Activated T-cell treated with anti-CD3 and anti-CD28 coated beads for 4 hours (primary cell): Measurements from ENCODE around the gene SEC24D.

ENCODE experiments used
- DNase-seq: peaks from one replicate; pipeline ENCODE4 v3.0.0-alpha.2; 2020

SEC24D gene

DNA sequence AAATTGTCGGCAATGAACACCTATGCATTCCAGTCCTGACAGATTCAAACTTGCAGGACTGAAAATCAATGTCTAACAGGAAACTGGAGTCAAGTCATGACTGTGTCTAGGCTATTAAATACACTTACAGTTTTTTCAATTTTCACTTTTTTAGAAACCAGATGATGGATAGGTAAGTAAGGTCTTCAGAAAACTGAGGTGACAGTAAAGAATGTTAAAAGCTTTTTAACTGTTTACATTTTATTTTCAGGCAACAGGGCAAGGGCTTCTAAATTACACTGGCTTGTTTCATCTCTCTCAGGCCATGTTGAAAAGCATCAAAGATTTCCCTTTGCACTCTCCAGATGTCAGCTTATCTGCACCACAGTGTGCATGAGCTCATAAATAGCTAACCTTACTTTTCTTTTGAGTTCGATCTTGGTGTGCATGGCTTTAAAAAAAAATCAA lies 65.2 kb downstream of the SEC24D start:
- no peak for DNase-seq

DNA sequence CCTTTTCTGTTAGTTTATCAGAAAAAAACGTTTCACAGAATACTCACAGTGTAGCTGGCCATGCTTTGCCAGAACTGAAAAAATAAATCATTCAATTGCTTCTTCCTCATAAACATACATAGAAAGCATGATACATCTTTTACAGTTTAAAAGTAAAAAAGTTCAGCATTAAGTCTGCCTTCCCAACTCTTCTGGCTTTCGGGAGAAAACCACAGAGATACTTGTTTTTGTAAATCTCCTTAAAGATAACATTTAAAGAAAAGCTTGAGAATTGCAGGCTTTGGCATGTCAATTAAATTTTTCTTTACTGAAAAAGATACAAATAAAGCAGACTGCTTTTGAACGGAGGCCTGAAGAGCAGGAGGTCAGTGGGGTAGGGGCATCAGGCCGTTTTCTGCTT lies 66.8 kb downstream of the SEC24D start:
- DNase-seq: no peak

DNA sequence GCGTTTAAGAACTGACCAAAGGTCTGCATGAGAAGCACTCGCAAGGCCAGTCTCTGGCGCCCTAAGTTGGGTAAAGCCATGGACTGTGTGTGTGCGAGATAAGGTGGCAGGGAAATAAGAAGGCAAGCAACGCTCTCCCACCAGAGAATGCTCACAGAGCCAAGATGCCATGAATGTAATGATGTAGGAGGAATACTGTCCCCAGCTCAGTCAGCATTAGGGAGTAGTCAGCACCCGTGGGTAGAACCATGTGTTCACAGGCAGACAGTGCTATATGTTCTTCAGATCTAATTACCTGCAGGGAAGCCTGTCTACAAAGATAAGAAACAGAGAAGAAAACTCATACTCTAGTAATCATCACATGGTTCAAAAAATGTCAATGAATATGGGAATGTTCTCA lies 68.8 kb downstream of the SEC24D start:
- no peak for DNase-seq

DNA sequence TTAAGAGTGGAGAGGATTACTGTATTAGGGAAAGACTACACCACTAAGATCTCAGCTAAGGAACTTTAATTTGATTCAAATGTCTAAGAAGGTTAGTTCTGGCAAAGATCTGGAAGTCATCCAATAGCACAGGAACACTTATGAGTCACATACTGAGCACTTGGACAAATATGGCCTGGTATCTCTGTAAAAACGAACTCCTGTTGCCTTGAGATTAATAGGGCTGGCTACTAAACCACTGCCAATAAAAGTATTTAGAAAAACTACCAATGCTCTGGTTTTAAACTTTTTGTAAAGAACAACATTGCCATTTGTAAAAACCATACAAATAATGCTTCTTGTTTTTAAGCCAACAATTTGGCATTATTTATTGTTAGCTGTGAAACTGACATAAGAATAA lies 70.5 kb downstream of the SEC24D start:
- DNase-seq: no peak

DNA sequence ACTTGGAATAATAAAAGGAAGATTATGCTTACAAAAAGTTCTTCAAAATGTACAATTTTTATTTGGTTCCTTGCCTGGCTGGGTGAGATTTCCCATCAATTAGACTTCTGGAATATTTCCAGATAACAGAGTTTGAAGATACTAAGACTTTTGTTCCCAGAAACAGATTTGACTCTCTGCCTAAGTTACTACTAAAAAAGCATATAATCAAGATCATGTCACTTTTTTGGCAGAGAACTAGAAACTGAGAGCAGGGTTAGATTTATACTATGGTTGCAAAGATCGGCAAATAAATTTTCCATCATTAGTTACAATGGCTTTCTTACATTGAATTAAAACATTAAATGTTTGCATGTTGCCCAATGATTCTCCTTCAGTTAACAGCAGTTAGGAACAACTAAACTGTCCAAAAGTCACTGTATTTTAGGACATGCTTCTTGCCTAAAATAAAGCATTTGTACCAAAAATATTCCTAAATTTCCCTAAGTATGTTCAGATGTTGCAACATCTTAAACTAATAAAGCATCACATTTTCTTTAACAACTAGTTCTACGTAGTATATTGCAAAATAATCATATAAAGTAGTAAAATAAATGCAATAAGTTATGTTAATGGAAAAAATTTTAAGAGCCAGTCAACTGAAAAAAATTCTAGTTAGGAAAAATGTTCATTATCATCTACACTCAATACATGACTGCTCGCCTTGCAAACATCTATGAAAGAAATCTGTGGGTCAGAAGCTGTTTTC lies 73.0 kb downstream of the SEC24D start:
- DNase-seq: no peak

DNA sequence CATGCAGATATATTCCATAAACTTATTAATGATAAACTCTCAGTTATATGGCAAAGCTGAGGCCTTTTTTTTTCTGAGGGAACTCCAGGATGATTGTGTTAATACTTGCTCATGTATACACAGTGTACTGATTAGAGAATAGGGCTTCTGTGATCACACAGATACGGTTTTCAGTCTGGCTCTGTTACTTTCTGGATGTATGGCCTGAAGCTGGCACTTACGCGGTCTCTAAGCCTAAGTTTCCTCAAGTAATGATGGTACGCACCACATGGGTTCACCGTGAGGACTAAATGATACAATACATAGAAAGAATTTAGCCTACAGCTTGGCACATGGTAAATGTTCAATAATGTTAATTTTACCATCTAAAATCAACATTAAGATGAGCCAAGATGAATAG lies 73.8 kb downstream of the SEC24D start:
- DNase-seq: no peak

GRCh38 chr4:118761397-118762016 lies 74.4 kb downstream of the SEC24D start:
- DNase-seq: no peak

- no peak for DNase-seq
Observed at GRCh38 chr4:118760493-118760892, 75.4 kb downstream of the SEC24D start.

GRCh38 chr4:118760092-118760491 lies 75.8 kb downstream of the SEC24D start:
- no peak for DNase-seq

GRCh38 chr4:118759481-118759880 lies 76.4 kb downstream of the SEC24D start:
- no peak for DNase-seq

DNA sequence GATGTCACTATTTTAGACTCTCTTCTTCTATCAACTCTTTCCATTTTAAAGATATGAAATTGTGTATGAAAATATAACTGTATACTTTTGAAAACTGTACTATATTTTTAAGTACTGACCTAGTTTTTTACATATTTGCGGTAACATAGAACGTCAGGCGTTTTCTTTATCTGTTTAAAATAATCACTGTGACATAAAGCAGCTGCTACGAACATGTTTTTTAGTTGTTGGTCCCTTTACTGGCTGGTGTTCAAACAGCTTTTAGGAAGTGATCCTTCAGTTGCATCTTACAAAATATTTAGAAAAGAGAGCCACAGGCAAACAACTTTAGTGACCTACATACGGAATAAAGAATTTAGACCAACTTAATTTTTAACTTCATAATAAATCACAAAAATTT lies 77.6 kb downstream of the SEC24D start:
- DNase-seq: no peak

GRCh38 chr4:118757761-118758251 lies 78.1 kb downstream of the SEC24D start:
- no peak for DNase-seq

GRCh38 chr4:118756958-118757357 lies 79.0 kb downstream of the SEC24D start:
- DNase-seq: no peak

DNA sequence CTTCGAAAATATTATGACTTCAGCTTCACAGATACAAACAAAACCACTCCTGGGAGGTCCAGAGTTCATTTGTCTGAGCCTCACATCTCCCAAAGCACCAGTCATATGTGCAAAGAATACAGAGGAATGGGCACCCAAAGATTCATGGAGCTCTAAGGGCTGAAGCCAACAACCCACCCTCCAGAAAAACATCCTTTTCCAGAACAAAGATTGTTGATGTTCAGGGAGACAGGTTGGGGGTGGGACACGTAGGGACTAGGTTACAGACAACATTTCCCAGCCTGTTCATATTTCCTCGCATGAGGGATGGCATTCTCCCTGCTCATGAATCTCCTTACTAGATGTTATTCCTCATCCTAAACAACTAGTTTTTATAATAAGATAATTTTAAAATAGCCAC lies 79.5 kb downstream of the SEC24D start:
- no peak for DNase-seq

- no peak for DNase-seq
Observed at GRCh38 chr4:118755438-118756226, 80.3 kb downstream of the SEC24D start.

DNA sequence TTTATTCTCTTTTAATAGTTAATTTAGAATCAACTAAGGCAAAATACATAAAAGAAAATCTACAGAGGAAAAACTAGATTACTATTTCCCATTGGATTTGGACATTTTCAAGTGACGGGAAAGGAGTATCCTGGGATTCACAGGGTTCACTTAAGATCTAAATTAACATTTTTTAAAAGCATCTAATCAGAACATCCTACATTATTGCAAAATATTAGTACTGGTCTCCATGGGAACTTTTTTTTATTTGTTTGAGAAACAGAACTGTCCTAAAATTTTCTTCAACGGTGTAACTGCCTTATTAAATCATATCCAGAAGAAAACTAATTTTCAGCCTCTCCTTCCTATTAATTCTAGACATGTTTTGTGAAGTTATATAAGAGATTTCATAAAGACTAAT lies 81.0 kb downstream of the SEC24D start:
- DNase-seq: no peak

GRCh38 chr4:118753685-118754084 lies 82.2 kb downstream of the SEC24D start:
- DNase-seq: no peak

- no peak for DNase-seq
Observed at GRCh38 chr4:118753096-118753495, 82.8 kb downstream of the SEC24D start.

GRCh38 chr4:118752551-118752950 lies 83.4 kb downstream of the SEC24D start:
- DNase-seq: no peak

GRCh38 chr4:118751629-118752323 lies 84.2 kb downstream of the SEC24D start:
- no peak for DNase-seq

DNA sequence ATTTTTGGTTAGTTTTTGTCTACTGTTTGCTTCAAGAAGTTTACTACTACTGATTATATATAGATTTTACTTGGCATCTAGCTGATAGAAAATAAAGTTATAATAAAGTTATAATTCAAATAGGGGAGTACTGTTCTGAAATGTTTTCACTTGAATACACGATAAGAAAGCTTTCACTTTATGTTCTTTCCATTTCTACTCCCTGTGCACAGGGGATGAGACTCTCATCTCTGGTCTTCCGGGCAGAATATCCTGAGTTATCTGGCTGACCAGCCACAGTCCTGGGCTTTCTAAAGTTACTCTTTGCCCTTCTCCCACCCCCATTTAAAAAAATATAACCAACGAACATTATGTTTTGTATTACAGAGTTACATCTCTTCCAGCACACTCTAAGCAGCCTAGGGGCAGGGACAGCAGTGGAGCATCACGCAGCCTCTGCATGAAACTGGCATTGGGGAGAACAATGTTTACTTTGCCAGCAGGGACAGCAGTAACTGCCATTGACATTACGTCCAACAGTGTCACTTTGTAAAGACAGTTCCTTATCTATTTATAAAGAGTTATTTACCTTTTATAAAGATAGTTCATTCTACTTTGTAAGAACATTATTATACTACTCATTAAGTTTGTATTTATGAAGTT lies 86.5 kb downstream of the SEC24D start:
- DNase-seq: no peak

DNA sequence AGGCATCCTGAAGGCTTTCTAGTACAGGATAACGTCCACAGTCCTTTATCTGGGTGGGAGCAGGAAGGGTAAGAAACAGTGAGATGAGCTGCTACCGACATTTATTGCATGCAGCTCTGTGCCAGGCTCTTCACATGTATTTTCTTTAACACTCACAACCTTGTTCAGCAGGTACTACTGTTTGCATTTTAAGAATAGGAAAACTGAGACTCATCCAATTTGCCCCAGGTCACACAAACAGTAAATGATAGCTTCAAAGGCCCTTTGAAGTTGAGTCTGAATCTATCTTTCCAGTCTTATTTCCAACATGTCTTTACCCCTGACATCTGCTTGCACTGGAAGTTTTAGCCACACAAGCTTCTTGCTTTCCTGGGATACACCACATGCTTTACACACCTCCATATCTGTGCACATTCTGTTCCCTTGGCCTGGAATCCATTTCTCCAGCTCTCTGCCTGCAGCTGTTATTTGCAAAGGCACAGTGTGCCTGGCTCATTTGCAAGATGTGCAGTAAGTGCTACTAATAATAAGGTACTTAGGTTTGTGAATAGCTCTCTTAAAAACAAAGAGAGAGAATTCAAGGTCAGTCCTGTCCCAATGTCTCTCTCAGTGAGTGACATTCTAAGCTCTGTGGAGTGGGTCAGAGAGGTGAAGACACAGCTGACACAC lies 89.5 kb downstream of the SEC24D start:
- no peak for DNase-seq
